Endothelial cell of umbilical vein (primary cell): ENCODE measurements around the gene SLC16A6. TPM values are rescaled to one million over a fixed set of nuclear protein-coding genes. Genes with fewer than 3 reads are reported as not detected.

Experiments used
- BruUV-seq: library from RNA; stranded (reverse); fragments of 400-500 nt; replicated peaks from 2 replicates; lab custom pipeline; 2021; lab: Mats Ljungman, UMichigan
- CTCF ChIA-PET: fragments of 300-600, 350-600 bp; sonication (Branson Sonifier 250); formaldehyde crosslinking; loops from one replicate; lab custom pipeline; 2021; ENCODE audit warnings: antibody characterized with exemption, inconsistent platforms; lab: Charles Lee
- POLR2A ChIA-PET: fragments of 300-600, 350-600 bp; sonication (Branson Sonifier 250); formaldehyde crosslinking; loops from one replicate; lab custom pipeline; 2021; ENCODE audit warnings: antibody characterized with exemption, inconsistent platforms; lab: Charles Lee
- DNase-seq: peaks from one replicate; pipeline ENCODE4 v3.0.0-alpha.2; 2011; ENCODE audit warnings: low read depth, low spot score
- FAIRE-seq: peaks from 2 replicates; lab custom pipeline; 2011; peaks lifted over from hg19 to GRCh38; lab: Jason Lieb, UNC
- H2AFZ ChIP-seq: 2 replicates; pipeline ENCODE4 v1.6.0; 2012; ENCODE audit warnings: low read depth, low read length, control low read depth, inconsistent platforms
- H3K27ac ChIP-seq: 2 replicates; pipeline ENCODE4 v1.5.1; 2011; ENCODE audit warnings: low read depth, mild to moderate bottlenecking, control low read depth, low read length, moderate library complexity; ENCODE audit not compliant: insufficient read depth
- H3K27me3 ChIP-seq, 2 experiments: 2 replicates each; pipeline versions ENCODE4 v1.6.0 to v1.6.1; 2011; ENCODE audit warnings: low read length in 2 of 2, mixed read lengths in 1 of 2; ENCODE audit not compliant: control insufficient read depth in 2 of 2, insufficient read depth in 2 of 2
- H3K36me3 ChIP-seq, 2 experiments: 2 replicates in 1 of 2; 3 replicates in 1 of 2; pipeline ENCODE4 v1.5.1; 2011; ENCODE audit warnings: low read length in 2 of 2, mild to moderate bottlenecking in 1 of 2, moderate library complexity in 1 of 2; ENCODE audit not compliant: control insufficient read depth in 2 of 2, insufficient read depth in 2 of 2; ENCODE audit errors: extremely low read depth in 1 of 2
- H3K4me1 ChIP-seq: 3 replicates; pipeline ENCODE4 v1.5.1; 2011; ENCODE audit warnings: mild to moderate bottlenecking, low read length; ENCODE audit not compliant: control insufficient read depth, insufficient read depth; ENCODE audit errors: extremely low read depth
- H3K4me2 ChIP-seq: 2 replicates; pipeline ENCODE4 v1.6.1; 2011; ENCODE audit warnings: low read length, control low read depth, mixed read lengths; ENCODE audit not compliant: insufficient read depth
- H3K4me3 ChIP-seq, 3 experiments: fragments of 200-600 bp in 1 of 3; sonication (generic), shearing (Covaris generic) in 1 of 3; replicated peaks in 1 of 3; 2 replicates each; pipeline ENCODE4 v1.5.1; 2011 to 2016; ENCODE audit warnings: control low read depth in 3 of 3, low read length in 3 of 3, mild to moderate bottlenecking in 2 of 3, inconsistent platforms in 1 of 3, low read depth in 1 of 3, moderate library complexity in 1 of 3; ENCODE audit not compliant: insufficient read depth in 1 of 3
- H3K79me2 ChIP-seq: 2 replicates; pipeline ENCODE4 v1.6.0; 2012; ENCODE audit warnings: low read length, inconsistent platforms; ENCODE audit not compliant: control insufficient read depth, insufficient read depth
- H3K9ac ChIP-seq: replicated peaks from 2 replicates; pipeline ENCODE3; 2011; ENCODE audit warnings: low read length, control low read depth; ENCODE audit not compliant: insufficient read depth; ENCODE audit errors: extremely low read depth
- H3K9me1 ChIP-seq: replicated peaks from 3 replicates; pipeline ENCODE4 v1.6.0; 2011; ENCODE audit warnings: mild to moderate bottlenecking, low read length; ENCODE audit not compliant: control insufficient read depth, insufficient read depth; ENCODE audit errors: extremely low read depth
- H3K9me3 ChIP-seq: replicated peaks from 2 replicates; pipeline ENCODE4 v1.5.1; 2012; ENCODE audit warnings: low read length, inconsistent platforms; ENCODE audit not compliant: control insufficient read depth, insufficient read depth
- H4K20me1 ChIP-seq: replicated peaks from 2 replicates; pipeline ENCODE3; 2011; ENCODE audit warnings: mild to moderate bottlenecking, low read length; ENCODE audit not compliant: control insufficient read depth, insufficient read depth; ENCODE audit errors: extremely low read depth
- EZH2 ChIP-seq: IDR thresholded peaks from 2 replicates; pipeline ENCODE4 v1.6.1; 2012; ENCODE audit warnings: borderline replicate concordance, low read depth, mild to moderate bottlenecking, moderate library complexity, low read length, inconsistent platforms; ENCODE audit not compliant: severe bottlenecking
- FOS ChIP-seq: IDR thresholded peaks from 2 replicates; pipeline ENCODE4 v1.6.1; 2011; ENCODE audit warnings: mild to moderate bottlenecking, low read length, moderate library complexity, borderline replicate concordance; ENCODE audit not compliant: insufficient read depth
- MAX ChIP-seq: IDR thresholded peaks from 2 replicates; pipeline ENCODE4 v1.6.1; 2011; ENCODE audit not compliant: insufficient read depth, insufficient read length
- POLR2A ChIP-seq: IDR thresholded peaks from 2 replicates; pipeline ENCODE4 v1.6.1; 2012; ENCODE audit warnings: low read depth, mild to moderate bottlenecking, control low read depth, low read length
- POLR2AphosphoS5 ChIP-seq: IDR thresholded peaks from 2 replicates; pipeline ENCODE4 v1.6.1; 2012; ENCODE audit warnings: low read depth, mild to moderate bottlenecking, control low read depth, low read length, moderate library complexity; ENCODE audit not compliant: insufficient read depth
- dilution Hi-C: fragments of 300-500 bp; cut with MboI; formaldehyde crosslinking; loops from one replicate; pipeline ENCODE4 v1.15.0; 2019; ENCODE audit warnings: low sequenced_read_pairs; ENCODE audit not compliant: extremely low pct_ligation_motif_present
- intact Hi-C: fragments of 100-400 bp; cut with micrococcal nuclease; formaldehyde crosslinking; loops from one replicate; pipeline ENCODE4 v1.10.0; 2022
- polyA plus RNA-seq, 4 experiments: library from polyadenylated mRNA; depleted of rRNA in 3 of 4; stranded (reverse) in 3 of 4; unstranded in 1 of 4; fragments of >200 nt; gene quantifications; 2 replicates each; pipeline versions ENCODE4 v1.2.1 to v1.2.3, GENCODE V29; 2011 to 2012; ENCODE audit warnings: missing spikeins in 1 of 4
- total RNA-seq: library from RNA; stranded (reverse); gene quantifications from 2 replicates; pipeline ENCODE4 v1.2.3, GENCODE V29; 2021

The SLC16A6 gene
- total and polyA plus RNA-seq, 2 donors (not counting 3 experiments of a cell fraction or from before 2014, with no cell fraction given) = 0.65 to 0.91 TPM

- dilution Hi-C loops (no loop called here), intact Hi-C loops (no loop called here)
- ChIA-PET POLR2A (no interaction called here), CTCF (interaction anchor here (1.4 kb wide), 2 partner anchors 13 to 81 kb away, joined by 4 to 6 read pairs; no protein-coding TSS in a partner anchor)
- no peaks in the 10 kb centered on the region for H3K79me2 ChIP-seq
- DNase-seq (no peak), FAIRE-seq (no peak)
- no peak overlapping the region for H3K9ac ChIP-seq
- TF ChIP-seq MAX (no peak), EZH2 (no peak)
- H3K9me1 ChIP-seq = no peaks in the 10 kb centered on the region
- no peaks in the 10 kb centered on the region for H3K27me3 ChIP-seq
- no peak overlapping the region for H3K4me3 ChIP-seq
- no TSS peak for BruUV-seq
- H3K4me1 ChIP-seq = peaks cover 4% of the 10 kb centered on the region
- no peaks in the 10 kb centered on the region for H4K20me1 ChIP-seq
- no peak overlapping the region for H3K27ac ChIP-seq
- H3K36me3 ChIP-seq = no peaks in the 10 kb centered on the region
- no peak overlapping the region for H3K4me2 ChIP-seq
- no peak overlapping the region for H2AFZ ChIP-seq
- H3K9me3 ChIP-seq = no peaks in the 10 kb centered on the region
Measured at GRCh38 chr17:68317458-68317857, 26.5 kb upstream of the SLC16A6 start.

- H3K4me3 ChIP-seq = no peak overlapping the region
- no peak overlapping the region for H3K4me2 ChIP-seq
- no peaks in the 10 kb centered on the region for H3K9me3 ChIP-seq
- dilution Hi-C loops = no loop called here
- POLR2A ChIA-PET = no interaction called here
- no peaks in the 10 kb centered on the region for H3K79me2 ChIP-seq
- no peak for FAIRE-seq
- intact Hi-C loops = no loop called here
- H3K9me1 ChIP-seq = no peaks in the 10 kb centered on the region
- H3K4me1 ChIP-seq = peaks cover 10% of the 10 kb centered on the region
- H3K9ac ChIP-seq = no peak overlapping the region
- H2AFZ ChIP-seq = no peak overlapping the region
- H3K27ac ChIP-seq = no peak overlapping the region
- no TSS peak for BruUV-seq
- no peaks in the 10 kb centered on the region for H3K27me3 ChIP-seq
- no peak for DNase-seq
- CTCF ChIA-PET = interaction anchor here (0.7 kb wide), 1 partner anchor 67 kb away, joined by 3 read pairs; no protein-coding TSS in a partner anchor
- TF ChIP-seq POLR2AphosphoS5 (no peak), POLR2A (no peak), FOS (no peak)
- no peaks in the 10 kb centered on the region for H4K20me1 ChIP-seq
- H3K36me3 ChIP-seq = no peaks in the 10 kb centered on the region
Measured at GRCh38 chr17:68315930-68316329, 25.0 kb upstream of the SLC16A6 start.
